ENCODE data around the gene HCCS.
A peak's percentile ranks its signal among the peaks of the same experiment; 100 is the strongest.

HCCS gene

DNA sequence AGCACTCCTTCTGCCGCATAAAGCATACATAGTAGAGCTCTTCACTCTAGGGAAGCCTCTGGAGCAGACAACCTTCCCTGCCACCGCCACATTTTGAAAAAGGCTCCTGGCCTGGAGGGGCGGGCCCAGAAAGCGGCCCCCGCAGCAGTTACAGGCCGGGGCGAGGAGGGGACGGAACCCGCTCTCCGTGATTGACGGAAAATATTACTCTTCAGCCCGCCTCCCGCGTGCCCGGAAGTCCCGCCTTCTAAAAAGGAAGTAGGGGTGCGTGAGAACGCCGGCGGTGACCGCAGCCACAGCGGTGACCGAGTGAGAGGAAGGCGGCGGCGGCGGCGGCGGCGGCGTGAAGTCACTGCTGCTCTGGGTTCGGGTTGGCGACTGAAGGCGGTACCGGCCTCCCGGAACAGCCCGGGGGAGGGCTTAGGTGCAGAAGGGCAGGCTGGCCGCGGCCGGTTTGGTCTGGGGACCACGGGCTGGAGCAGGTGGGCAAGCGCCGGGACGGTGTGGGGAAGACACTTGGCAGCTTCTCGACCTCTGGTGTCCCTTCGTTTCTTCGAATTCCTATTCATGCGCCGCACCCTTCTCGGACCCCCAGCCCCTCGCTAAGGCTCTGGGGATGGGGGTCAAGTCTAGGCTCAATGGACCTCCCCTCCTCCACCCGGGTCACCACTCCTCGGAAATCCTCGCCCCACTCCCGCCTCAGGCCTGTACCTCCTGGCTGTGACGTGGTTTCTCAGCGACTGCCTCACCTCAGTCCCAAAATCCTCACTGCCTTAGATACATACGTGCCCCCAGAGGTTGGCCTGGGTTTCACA is at the start of gene HCCS:
HCCS (plus strand) TSS at position 296 of the 815 bp plus-strand sequence. CDS start 729 bp downstream, outside the sequence.
- H3K4me1 ChIP-seq (ENCODE audit: control insufficient read depth, insufficient read depth, low read length) = no peaks in the 10 kb centered on the region
- no peaks in the 10 kb centered on the region; the same call in 1 of the 2 replicates for H3K36me3 ChIP-seq (ENCODE audit: control insufficient read depth, insufficient read depth, low read length)
- no peaks in the 10 kb centered on the region for H3K9me3 ChIP-seq (ENCODE audit: control insufficient read depth, insufficient read depth, low read length)
- peak; percentile 33 for DNase-seq (ENCODE audit: low read depth, low spot score)
- peak within 1 kb of the TSS; percentile 74 for H3K4me3 ChIP-seq (ENCODE audit: low read length)
- no peak within 1 kb of the TSS for H3K27ac ChIP-seq (ENCODE audit: low read length)
- no peaks in the 10 kb centered on the region for H3K27me3 ChIP-seq (ENCODE audit: control insufficient read depth, insufficient read depth, low read length)
- WGBS (ENCODE audit: insufficient coverage, insufficient read length) = no CpG with 5 or more reads among the region's 58 CpGs

DNA sequence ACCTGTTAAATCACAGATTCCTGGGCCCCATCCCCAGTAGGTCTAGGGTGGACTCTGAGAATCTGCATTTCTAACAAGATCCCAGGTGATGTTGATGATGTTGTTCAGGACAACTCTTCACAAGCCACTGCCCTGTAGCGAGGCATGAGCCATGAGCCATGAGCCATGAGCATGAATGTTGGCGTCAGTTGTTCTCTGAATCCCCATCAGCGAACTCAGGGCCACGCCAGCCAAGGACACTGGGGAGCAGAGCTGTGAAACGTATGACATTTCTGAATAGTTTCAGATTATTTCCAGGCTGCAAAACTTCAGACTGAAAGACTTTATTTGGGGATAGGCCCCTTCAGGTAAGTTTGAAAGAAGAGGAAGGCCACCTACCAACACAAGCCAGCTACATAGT is 46.9 kb upstream of the HCCS start:
- no peak overlapping the region for H3K27ac ChIP-seq (ENCODE audit: low read length)
- no peaks in the 10 kb centered on the region for H3K36me3 ChIP-seq (ENCODE audit: control insufficient read depth, insufficient read depth, low read length)
- no peak overlapping the region for H3K4me3 ChIP-seq (ENCODE audit: low read length)
- H3K9me3 ChIP-seq (ENCODE audit: control insufficient read depth, insufficient read depth, low read length) = no peaks in the 10 kb centered on the region
- no peaks in the 10 kb centered on the region for H3K27me3 ChIP-seq (ENCODE audit: control insufficient read depth, insufficient read depth, low read length)
- DNase-seq (ENCODE audit: low read depth, low spot score) = no peak
- no peaks in the 10 kb centered on the region; the same call in 1 of the 2 replicates for H3K4me1 ChIP-seq (ENCODE audit: control insufficient read depth, insufficient read depth, low read length)
- WGBS (ENCODE audit: insufficient coverage, insufficient read length) = no CpG with 5 or more reads among the region's 5 CpGs

DNA sequence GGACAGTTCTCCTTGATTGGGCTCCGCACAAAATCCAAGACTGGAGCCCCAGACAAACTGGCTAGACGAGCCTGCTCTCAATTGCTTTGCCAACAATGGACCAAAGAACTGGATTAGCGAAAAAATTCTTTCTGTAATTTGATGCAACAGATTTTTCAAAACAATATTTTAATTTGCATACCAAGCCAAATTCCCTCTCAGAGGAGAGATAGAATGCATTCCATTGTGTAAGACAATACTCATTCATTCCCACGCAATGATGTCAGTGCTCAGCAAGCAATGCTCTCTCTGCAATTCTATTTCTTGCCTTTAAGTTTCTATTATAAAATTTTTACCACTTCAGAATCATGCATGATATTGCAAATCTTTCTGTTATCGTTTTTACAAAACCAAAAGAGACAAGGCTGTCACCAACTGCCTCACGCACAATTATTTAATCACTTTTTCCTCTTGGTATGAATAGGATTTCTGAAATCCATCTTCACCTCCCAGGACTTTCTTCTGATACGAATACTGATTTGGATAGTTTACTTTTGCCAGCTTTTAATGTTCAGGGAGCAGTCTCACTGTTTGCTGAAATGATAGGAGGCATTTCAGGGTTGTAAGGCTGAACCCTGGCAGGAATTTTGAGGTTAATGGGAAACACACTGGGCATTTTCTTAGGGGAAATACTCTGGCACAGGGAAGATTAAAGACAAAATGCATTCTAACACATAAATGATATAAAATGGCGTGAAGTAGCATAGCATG is 46.1 kb upstream of the HCCS start:
- Histone ChIP-seq H3K27ac (ENCODE audit: low read length) (no peak overlapping the region), H3K27me3 (ENCODE audit: control insufficient read depth, insufficient read depth, low read length) (no peaks in the 10 kb centered on the region), H3K9me3 (ENCODE audit: control insufficient read depth, insufficient read depth, low read length) (no peaks in the 10 kb centered on the region), H3K36me3 (ENCODE audit: control insufficient read depth, insufficient read depth, low read length) (no peaks in the 10 kb centered on the region), H3K4me1 (ENCODE audit: control insufficient read depth, insufficient read depth, low read length) (no peaks in the 10 kb centered on the region; the same call in 1 of the 2 replicates), H3K4me3 (ENCODE audit: low read length) (no peak overlapping the region)
- WGBS (ENCODE audit: insufficient coverage, insufficient read length) = no CpG with 5 or more reads among the region's 8 CpGs
- DNase-seq (ENCODE audit: low read depth, low spot score) = no peak

DNA sequence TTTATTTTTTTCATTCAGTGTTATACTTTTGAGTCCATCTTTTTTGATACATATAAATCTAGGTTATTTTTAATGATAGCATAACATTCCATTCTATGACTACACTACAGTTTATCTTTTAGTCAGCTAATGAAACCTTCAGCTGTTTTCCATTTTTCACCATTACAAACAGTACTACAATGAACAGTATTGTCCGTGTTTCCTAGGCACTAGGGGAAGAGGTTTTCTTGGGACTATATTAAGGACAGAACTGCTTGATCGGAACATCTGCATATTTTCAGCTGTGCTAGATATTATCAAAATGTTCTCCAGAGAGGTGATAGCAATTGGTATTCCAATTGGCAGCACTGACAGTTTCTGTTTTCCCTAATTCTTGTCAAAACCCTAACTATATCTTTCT is 44.3 kb upstream of the HCCS start:
- Histone ChIP-seq H3K36me3 (ENCODE audit: control insufficient read depth, insufficient read depth, low read length) (no peaks in the 10 kb centered on the region), H3K4me1 (ENCODE audit: control insufficient read depth, insufficient read depth, low read length) (no peaks in the 10 kb centered on the region; the same call in 1 of the 2 replicates), H3K9me3 (ENCODE audit: control insufficient read depth, insufficient read depth, low read length) (no peaks in the 10 kb centered on the region), H3K27me3 (ENCODE audit: control insufficient read depth, insufficient read depth, low read length) (no peaks in the 10 kb centered on the region), H3K4me3 (ENCODE audit: low read length) (no peak overlapping the region), H3K27ac (ENCODE audit: low read length) (no peak overlapping the region)
- DNase-seq (ENCODE audit: low read depth, low spot score) = no peak
- WGBS (ENCODE audit: insufficient coverage, insufficient read length) = no CpG with 5 or more reads among the region's 2 CpGs

DNA sequence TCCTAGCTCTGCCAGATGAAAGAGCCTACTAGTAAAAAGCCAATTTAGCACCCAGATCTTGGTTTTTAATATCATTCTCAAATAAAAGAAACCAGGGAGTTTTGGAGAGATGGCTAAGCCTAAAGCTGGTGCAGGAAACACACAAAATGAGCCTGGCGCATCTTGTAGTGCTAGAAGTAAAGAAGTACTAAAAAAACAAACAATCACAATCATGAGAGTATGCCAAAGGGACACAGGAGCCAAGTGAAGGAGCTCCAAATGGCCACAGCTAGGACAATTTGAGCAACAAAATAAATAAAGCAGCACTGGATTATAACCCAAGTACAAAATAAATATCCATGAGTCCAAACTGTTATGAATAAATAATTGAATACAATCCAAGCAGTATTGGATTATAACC is 37.8 kb upstream of the HCCS start:
- Histone ChIP-seq H3K9me3 (ENCODE audit: control insufficient read depth, insufficient read depth, low read length) (no peaks in the 10 kb centered on the region), H3K4me3 (ENCODE audit: low read length) (no peak overlapping the region), H3K27me3 (ENCODE audit: control insufficient read depth, insufficient read depth, low read length) (no peaks in the 10 kb centered on the region), H3K4me1 (ENCODE audit: control insufficient read depth, insufficient read depth, low read length) (no peaks in the 10 kb centered on the region), H3K27ac (ENCODE audit: low read length) (no peak overlapping the region), H3K36me3 (ENCODE audit: control insufficient read depth, insufficient read depth, low read length) (no peaks in the 10 kb centered on the region)
- no peak for DNase-seq (ENCODE audit: low read depth, low spot score)
- no CpG with 5 or more reads among the region's 1 CpG for WGBS (ENCODE audit: insufficient coverage, insufficient read length)

DNA sequence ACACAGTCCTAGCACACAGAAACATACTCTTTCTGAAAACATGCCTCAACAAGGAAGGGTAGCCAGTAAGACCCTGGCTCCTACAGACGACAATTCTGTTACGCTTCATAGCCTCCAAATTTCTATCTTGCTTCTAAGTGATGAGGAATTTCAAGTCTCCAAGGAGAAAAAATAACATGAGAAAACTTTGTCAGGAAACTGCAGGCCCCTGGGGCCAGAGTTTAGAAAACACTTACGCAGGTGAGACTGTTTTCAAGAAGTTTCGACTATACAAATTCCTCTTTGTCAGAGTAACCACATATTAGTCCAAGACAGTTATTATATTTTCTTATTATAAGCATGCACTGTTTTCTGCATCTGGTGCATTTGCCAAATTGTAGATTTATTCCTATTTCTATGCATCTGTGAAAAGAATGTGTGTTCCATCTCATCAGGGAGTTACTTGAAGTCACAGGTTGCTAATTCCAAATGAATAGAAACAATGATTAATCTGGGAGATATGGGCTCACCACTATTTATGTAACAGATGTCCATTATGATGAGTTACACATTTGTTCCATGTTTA is 30.3 kb upstream of the HCCS start:
- Histone ChIP-seq H3K36me3 (ENCODE audit: control insufficient read depth, insufficient read depth, low read length) (no peaks in the 10 kb centered on the region), H3K27me3 (ENCODE audit: control insufficient read depth, insufficient read depth, low read length) (no peaks in the 10 kb centered on the region), H3K27ac (ENCODE audit: low read length) (no peak overlapping the region), H3K9me3 (ENCODE audit: control insufficient read depth, insufficient read depth, low read length) (no peaks in the 10 kb centered on the region), H3K4me3 (ENCODE audit: low read length) (no peak overlapping the region), H3K4me1 (ENCODE audit: control insufficient read depth, insufficient read depth, low read length) (no peaks in the 10 kb centered on the region)
- no peak for DNase-seq (ENCODE audit: low read depth, low spot score)
- WGBS (ENCODE audit: insufficient coverage, insufficient read length) = no CpG with 5 or more reads among the region's 4 CpGs

DNA sequence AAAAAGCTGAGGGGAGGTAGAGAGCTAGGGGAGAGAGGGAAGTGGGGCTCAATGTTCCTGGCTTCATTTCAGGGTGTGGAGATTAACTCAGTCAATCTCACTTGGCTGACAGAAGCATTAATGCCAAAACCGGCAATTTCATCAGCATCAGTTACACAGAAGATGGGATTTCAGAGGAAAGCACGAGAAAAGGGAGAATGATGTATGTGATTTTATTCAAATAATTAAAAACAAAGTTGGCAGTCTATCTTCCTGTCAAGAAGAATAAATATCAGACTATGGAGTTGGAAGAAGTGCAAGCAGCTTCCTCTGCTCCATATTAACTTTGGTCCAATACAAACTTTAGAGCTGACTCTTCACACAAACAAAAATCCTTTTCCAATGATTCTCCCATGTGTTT is 29.6 kb upstream of the HCCS start:
- H3K36me3 ChIP-seq (ENCODE audit: control insufficient read depth, insufficient read depth, low read length) = no peaks in the 10 kb centered on the region
- H3K27me3 ChIP-seq (ENCODE audit: control insufficient read depth, insufficient read depth, low read length) = no peaks in the 10 kb centered on the region
- no peak overlapping the region for H3K27ac ChIP-seq (ENCODE audit: low read length)
- H3K4me1 ChIP-seq (ENCODE audit: control insufficient read depth, insufficient read depth, low read length) = no peaks in the 10 kb centered on the region
- WGBS (ENCODE audit: insufficient coverage, insufficient read length) = no CpG with 5 or more reads among the region's 2 CpGs
- no peak overlapping the region for H3K4me3 ChIP-seq (ENCODE audit: low read length)
- no peak for DNase-seq (ENCODE audit: low read depth, low spot score)
- no peaks in the 10 kb centered on the region for H3K9me3 ChIP-seq (ENCODE audit: control insufficient read depth, insufficient read depth, low read length)

DNA sequence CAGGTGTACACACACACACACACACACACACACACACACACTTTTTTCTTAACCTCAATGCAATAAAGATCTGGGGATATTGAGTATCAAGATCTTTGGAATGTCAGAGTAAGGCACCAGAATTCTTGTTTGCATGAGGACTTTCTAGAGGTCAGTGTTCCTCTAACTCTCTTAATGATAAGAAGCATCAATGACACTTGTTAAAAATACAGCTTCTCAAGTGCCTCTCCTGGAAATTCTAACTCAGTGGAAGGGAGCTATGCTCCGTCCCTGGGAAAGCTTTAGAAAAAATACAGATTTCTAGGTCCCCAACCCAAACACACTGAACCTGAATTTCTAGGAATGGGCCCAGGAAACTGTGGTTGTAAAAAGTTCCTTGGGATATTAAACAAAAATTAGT is 25.8 kb upstream of the HCCS start:
- no peaks in the 10 kb centered on the region for H3K27me3 ChIP-seq (ENCODE audit: control insufficient read depth, insufficient read depth, low read length)
- no peak overlapping the region for H3K27ac ChIP-seq (ENCODE audit: low read length)
- H3K9me3 ChIP-seq (ENCODE audit: control insufficient read depth, insufficient read depth, low read length) = no peaks in the 10 kb centered on the region
- H3K4me3 ChIP-seq (ENCODE audit: low read length) = no peak overlapping the region
- whole genome bisulfite sequencing (ENCODE audit: insufficient coverage, insufficient read length) = no CpG with 5 or more reads among the region's 1 CpG
- no peaks in the 10 kb centered on the region for H3K36me3 ChIP-seq (ENCODE audit: control insufficient read depth, insufficient read depth, low read length)
- H3K4me1 ChIP-seq (ENCODE audit: control insufficient read depth, insufficient read depth, low read length) = no peaks in the 10 kb centered on the region
- DNase-seq (ENCODE audit: low read depth, low spot score) = no peak

DNA sequence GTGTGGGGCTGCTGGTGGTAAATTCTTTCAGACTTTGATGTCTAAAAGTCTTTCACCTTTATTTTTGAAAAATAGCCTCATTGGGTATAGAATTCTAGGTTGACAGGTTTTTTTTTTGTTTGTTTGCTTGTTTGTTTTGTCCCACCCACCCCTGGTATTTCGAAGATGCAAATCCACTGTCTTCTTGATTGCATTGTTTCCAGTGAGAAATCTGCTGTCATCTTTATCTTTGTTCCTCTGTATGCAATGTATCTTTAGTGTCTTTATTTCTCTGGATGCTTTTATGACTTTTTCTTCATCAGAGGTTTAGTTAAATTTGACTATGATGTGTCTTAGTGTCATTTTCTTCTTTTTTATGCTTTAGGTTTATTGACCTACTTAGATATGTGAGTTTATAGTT is 21.3 kb upstream of the HCCS start:
- Histone ChIP-seq H3K4me1 (ENCODE audit: control insufficient read depth, insufficient read depth, low read length) (no peaks in the 10 kb centered on the region), H3K36me3 (ENCODE audit: control insufficient read depth, insufficient read depth, low read length) (no peaks in the 10 kb centered on the region), H3K4me3 (ENCODE audit: low read length) (no peak overlapping the region), H3K27ac (ENCODE audit: low read length) (no peak overlapping the region), H3K27me3 (ENCODE audit: control insufficient read depth, insufficient read depth, low read length) (no peaks in the 10 kb centered on the region), H3K9me3 (ENCODE audit: control insufficient read depth, insufficient read depth, low read length) (no peaks in the 10 kb centered on the region)
- DNase-seq (ENCODE audit: low read depth, low spot score) = no peak
- WGBS (ENCODE audit: insufficient coverage, insufficient read length) = no CpG with 5 or more reads among the region's 1 CpG

DNA sequence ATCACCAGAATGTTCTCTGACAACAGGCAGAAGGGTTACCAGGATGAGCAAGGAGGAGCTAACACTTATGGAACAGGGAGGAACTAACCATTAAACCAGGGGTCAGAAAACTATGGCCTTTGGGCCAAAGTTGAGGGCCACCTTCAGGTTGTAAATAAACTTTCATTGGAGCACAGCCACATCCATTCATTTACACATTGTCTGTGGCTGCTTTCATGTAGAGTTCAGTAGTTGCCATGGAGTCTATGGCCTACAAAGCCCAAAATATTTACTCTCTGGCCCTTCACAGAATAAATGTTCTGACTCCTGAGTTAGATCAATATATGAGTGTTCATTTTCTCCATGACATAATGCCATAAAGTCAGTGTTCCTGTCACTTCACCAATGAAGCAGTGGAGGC is 13.2 kb upstream of the HCCS start:
- H3K4me1 ChIP-seq (ENCODE audit: control insufficient read depth, insufficient read depth, low read length) = no peaks in the 10 kb centered on the region
- no peaks in the 10 kb centered on the region for H3K27me3 ChIP-seq (ENCODE audit: control insufficient read depth, insufficient read depth, low read length)
- no peak for DNase-seq (ENCODE audit: low read depth, low spot score)

More for the DNA sequence above, 13.2 kb upstream of the HCCS start:
- no peaks in the 10 kb centered on the region for H3K9me3 ChIP-seq (ENCODE audit: control insufficient read depth, insufficient read depth, low read length)
- no peak overlapping the region for H3K27ac ChIP-seq (ENCODE audit: low read length)
- no peak overlapping the region for H3K4me3 ChIP-seq (ENCODE audit: low read length)
- H3K36me3 ChIP-seq (ENCODE audit: control insufficient read depth, insufficient read depth, low read length) = no peaks in the 10 kb centered on the region
